OCI-LY3 (cell line): ENCODE data around the gene PIK3CA.

ENCODE experiments used
- CTCF ChIP-seq: fragments of 200-600, 300-600 bp; sonication (generic); IDR thresholded peaks from 2 replicates; pipeline ENCODE4 v1.5.1; 2014; ENCODE audit warnings: antibody characterized with exemption, low read length, low read depth
- EZH2phosphoT487 ChIP-seq: fragments of 200-600 bp; shearing (Covaris generic); IDR thresholded peaks from 2 replicates; pipeline ENCODE4 v1.6.1; 2018; ENCODE audit warnings: antibody characterized with exemption, mixed run types, low read depth

GRCh38 chr3:179276743-179277142 is 128.6 kb downstream of the PIK3CA start:
- TF ChIP-seq CTCF (no peak), EZH2phosphoT487 (no peak)
